ENCODE data around the gene TRIM32. TPM values are rescaled to one million over a fixed set of nuclear protein-coding genes. Genes with fewer than 3 reads are reported as not detected.

The TRIM32 gene
- total RNA-seq, 1 experiment from 2014 or later, result 20.2 TPM

DNA sequence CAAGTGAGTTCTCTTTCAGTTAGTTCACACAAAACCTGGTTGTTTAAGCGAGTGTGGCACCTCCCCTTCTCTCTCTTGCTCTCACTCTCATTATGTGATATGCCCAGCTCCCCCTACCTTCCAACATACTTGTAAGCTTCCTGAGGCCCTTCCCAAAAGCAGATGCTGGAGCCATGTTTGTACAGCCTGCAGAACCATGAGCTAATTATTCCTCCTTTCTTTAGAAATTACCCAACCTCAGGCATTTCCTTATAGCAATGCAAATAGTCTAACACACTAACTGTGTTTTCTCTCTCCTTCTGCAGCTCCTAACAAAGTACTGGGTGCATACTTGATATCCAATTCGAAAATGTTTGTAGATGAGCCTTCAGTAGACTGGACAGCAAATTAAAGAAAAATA is 62.7 kb downstream of the TRIM32 start:
- H3K27ac ChIP-seq (ENCODE audit: low read length), result no peak overlapping the region
- intact Hi-C loops (cut with micrococcal nuclease; ENCODE audit: unreplicated experiment), result no loop called here
- POLR2A ChIA-PET, result no interaction called here
- DNase-seq (ENCODE audit: low read depth, low spot score) (no peak), ATAC-seq (no peak)
- TF ChIP-seq, protein P1, sequence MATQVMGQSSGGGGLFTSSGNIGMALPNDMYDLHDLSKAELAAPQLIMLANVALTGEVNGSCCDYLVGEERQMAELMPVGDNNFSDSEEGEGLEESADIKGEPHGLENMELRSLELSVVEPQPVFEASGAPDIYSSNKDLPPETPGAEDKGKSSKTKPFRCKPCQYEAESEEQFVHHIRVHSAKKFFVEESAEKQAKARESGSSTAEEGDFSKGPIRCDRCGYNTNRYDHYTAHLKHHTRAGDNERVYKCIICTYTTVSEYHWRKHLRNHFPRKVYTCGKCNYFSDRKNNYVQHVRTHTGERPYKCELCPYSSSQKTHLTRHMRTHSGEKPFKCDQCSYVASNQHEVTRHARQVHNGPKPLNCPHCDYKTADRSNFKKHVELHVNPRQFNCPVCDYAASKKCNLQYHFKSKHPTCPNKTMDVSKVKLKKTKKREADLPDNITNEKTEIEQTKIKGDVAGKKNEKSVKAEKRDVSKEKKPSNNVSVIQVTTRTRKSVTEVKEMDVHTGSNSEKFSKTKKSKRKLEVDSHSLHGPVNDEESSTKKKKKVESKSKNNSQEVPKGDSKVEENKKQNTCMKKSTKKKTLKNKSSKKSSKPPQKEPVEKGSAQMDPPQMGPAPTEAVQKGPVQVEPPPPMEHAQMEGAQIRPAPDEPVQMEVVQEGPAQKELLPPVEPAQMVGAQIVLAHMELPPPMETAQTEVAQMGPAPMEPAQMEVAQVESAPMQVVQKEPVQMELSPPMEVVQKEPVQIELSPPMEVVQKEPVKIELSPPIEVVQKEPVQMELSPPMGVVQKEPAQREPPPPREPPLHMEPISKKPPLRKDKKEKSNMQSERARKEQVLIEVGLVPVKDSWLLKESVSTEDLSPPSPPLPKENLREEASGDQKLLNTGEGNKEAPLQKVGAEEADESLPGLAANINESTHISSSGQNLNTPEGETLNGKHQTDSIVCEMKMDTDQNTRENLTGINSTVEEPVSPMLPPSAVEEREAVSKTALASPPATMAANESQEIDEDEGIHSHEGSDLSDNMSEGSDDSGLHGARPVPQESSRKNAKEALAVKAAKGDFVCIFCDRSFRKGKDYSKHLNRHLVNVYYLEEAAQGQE (IDR thresholded peaks at IDR 0.05; ENCODE audit: insufficient read depth in 1 of 2, low read depth in 2 of 2, low read length in 1 of 2), result no peak
- no peak for TF ChIP-seq POLR2AphosphoS5 (IDR thresholded peaks at IDR 0.05; ENCODE audit: low read depth, low read length)
- no peak for TF ChIP-seq TCF7L2 (IDR thresholded peaks at IDR 0.05; ENCODE audit: low read depth, low read length)
- TF ChIP-seq SIN3A (IDR thresholded peaks at IDR 0.05; ENCODE audit: borderline replicate concordance, insufficient read depth, low read depth, low read length), result no peak
- TF ChIP-seq, protein P2, sequence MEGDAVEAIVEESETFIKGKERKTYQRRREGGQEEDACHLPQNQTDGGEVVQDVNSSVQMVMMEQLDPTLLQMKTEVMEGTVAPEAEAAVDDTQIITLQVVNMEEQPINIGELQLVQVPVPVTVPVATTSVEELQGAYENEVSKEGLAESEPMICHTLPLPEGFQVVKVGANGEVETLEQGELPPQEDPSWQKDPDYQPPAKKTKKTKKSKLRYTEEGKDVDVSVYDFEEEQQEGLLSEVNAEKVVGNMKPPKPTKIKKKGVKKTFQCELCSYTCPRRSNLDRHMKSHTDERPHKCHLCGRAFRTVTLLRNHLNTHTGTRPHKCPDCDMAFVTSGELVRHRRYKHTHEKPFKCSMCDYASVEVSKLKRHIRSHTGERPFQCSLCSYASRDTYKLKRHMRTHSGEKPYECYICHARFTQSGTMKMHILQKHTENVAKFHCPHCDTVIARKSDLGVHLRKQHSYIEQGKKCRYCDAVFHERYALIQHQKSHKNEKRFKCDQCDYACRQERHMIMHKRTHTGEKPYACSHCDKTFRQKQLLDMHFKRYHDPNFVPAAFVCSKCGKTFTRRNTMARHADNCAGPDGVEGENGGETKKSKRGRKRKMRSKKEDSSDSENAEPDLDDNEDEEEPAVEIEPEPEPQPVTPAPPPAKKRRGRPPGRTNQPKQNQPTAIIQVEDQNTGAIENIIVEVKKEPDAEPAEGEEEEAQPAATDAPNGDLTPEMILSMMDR (IDR thresholded peaks at IDR 0.05), result no peak
- H3K9me3 ChIP-seq (ENCODE audit: control insufficient read depth, insufficient read depth, low read depth, low read length), result no peaks in the 10 kb centered on the region
- no peak overlapping the region for H3K4me3 ChIP-seq (ENCODE audit: low read depth in 2 of 2, low read length in 2 of 2)
- H3K27me3 ChIP-seq (ENCODE audit: control insufficient read depth, insufficient read depth, low read length), result no peaks in the 10 kb centered on the region
- no peaks in the 10 kb centered on the region for H3K4me1 ChIP-seq (ENCODE audit: control insufficient read depth, insufficient read depth, low read length)
- BruUV-seq (replicated peaks), result no TSS peak
- in situ Hi-C loops (cut with HindIII; ENCODE audit: low pct_unique_long_range_greater_than_20kb, low sequenced_read_pairs), result no loop called here
- H3K36me3 ChIP-seq (ENCODE audit: control insufficient read depth, insufficient read depth, low read length), result no peaks in the 10 kb centered on the region
- CTCF ChIA-PET, result no interaction called here

DNA sequence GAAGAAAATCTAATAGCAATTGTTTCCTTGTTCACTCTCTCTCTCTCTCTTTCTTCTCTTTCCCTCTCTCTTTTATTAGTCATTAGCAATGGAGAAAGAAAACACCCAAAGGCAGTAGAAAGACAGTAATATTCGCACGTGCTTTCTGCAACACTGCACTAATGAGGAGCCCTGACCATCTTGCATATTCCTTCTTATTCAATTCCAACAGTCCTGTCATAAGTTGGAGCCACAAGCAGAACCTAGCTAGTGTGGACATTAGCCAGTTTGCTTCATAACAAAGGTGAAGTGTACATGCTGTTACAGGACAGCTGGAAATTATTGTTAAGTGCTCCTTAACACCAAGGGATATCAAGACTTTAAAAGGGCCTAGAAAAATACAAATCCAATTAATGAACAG is 63.4 kb downstream of the TRIM32 start:
- H3K9me3 ChIP-seq (ENCODE audit: control insufficient read depth, insufficient read depth, low read depth, low read length), result no peaks in the 10 kb centered on the region

More for the DNA sequence above, 63.4 kb downstream of the TRIM32 start:
- no peak overlapping the region for H3K27ac ChIP-seq (ENCODE audit: low read length)
- no peak for DNase-seq (ENCODE audit: low read depth, low spot score)
- no peaks in the 10 kb centered on the region for H3K36me3 ChIP-seq (ENCODE audit: control insufficient read depth, insufficient read depth, low read length)
- H3K27me3 ChIP-seq (ENCODE audit: control insufficient read depth, insufficient read depth, low read length), result no peaks in the 10 kb centered on the region
- no peaks in the 10 kb centered on the region for H3K4me1 ChIP-seq (ENCODE audit: control insufficient read depth, insufficient read depth, low read length)
- intact Hi-C loops (cut with micrococcal nuclease; ENCODE audit: unreplicated experiment) (no loop called here), in situ Hi-C loops (cut with HindIII; ENCODE audit: low pct_unique_long_range_greater_than_20kb, low sequenced_read_pairs) (no loop called here)
- no peak for ATAC-seq
- CTCF ChIA-PET, result no interaction called here
- H3K4me3 ChIP-seq (ENCODE audit: low read depth in 2 of 2, low read length in 2 of 2), result no peak overlapping the region
- BruUV-seq (replicated peaks), result no TSS peak
- POLR2A ChIA-PET, result no interaction called here
- no peak for TF ChIP-seq SIN3A (IDR thresholded peaks at IDR 0.05; ENCODE audit: borderline replicate concordance, insufficient read depth, low read depth, low read length)
- TF ChIP-seq, protein P1 (IDR thresholded peaks at IDR 0.05; ENCODE audit: insufficient read depth in 1 of 2, low read depth in 2 of 2, low read length in 1 of 2), result no peak
- TF ChIP-seq TCF7L2 (IDR thresholded peaks at IDR 0.05; ENCODE audit: low read depth, low read length), result no peak
- TF ChIP-seq, protein P2 (IDR thresholded peaks at IDR 0.05), result no peak
- TF ChIP-seq POLR2AphosphoS5 (IDR thresholded peaks at IDR 0.05; ENCODE audit: low read depth, low read length), result no peak
